Stimulated activated CD4-positive, alpha-beta T cell treated with anti-CD3 and anti-CD28 coated beads, Interleukin-1b, Interleukin-23, amount 100 ng/mL, for 1 hour (primary cell): ENCODE data around the gene KLHL42.
A peak's percentile ranks its signal among the peaks of the same experiment; 100 is the strongest.

Experiments
- DNase-seq, 2 donors: peaks; one replicate each; pipeline ENCODE4 v3.0.0-alpha.2; 2020; ENCODE audit warnings: low read depth in 2 of 2

Gene KLHL42

DNA sequence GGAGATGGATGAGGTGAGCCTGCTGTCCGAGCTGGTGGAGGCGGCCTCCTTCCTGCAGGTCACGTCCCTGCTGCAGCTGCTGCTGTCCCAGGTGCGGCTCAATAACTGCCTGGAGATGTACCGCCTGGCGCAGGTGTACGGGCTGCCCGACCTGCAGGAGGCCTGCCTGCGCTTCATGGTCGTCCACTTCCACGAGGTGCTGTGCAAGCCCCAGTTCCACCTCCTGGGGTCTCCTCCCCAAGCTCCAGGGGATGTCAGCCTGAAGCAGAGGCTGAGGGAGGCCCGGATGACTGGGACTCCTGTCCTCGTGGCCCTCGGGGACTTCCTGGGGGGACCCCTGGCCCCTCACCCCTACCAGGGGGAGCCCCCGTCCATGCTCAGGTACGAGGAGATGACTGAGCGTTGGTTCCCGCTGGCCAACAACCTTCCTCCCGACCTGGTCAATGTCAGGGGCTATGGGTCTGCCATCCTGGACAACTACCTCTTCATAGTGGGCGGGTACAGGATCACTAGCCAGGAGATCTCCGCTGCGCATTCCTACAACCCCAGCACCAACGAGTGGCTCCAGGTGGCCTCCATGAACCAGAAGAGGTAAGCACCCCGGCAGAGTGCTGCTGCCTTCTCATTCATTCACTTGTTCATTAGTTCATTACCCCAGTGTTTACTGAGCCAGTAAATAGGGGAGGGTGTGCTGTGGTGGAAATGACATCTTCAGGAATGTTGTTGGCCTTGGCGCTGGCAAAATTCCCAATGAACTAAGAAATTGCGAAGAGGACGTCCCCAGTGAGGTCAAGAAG, 777 bp downstream of the KLHL42 start:
- peak in 1 of 2 donors; percentile 2 for DNase-seq

DNA sequence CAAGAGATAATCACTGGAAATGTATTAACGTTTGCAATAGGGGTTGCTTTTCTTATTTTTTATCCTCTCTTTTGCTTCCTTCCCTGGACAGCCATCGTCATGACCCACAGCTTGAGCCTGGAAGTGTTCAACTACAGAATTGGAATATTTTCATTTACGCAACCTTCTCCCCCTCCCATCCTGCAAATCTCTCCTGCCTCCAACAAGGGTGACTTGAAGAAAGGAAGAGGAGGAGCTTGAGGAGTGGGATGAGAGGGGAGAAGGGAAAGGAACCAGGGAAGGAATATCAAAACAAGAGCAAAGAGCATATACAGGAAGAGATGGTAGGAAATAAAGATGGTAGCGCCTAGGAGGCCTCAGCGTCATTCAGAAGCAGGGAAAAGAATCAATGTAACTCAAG, 1.6 kb downstream of the KLHL42 start:
- no peak for DNase-seq

GRCh38 chr12:27782481-27782880, 2.4 kb downstream of the KLHL42 start:
- DNase-seq = no peak

DNA sequence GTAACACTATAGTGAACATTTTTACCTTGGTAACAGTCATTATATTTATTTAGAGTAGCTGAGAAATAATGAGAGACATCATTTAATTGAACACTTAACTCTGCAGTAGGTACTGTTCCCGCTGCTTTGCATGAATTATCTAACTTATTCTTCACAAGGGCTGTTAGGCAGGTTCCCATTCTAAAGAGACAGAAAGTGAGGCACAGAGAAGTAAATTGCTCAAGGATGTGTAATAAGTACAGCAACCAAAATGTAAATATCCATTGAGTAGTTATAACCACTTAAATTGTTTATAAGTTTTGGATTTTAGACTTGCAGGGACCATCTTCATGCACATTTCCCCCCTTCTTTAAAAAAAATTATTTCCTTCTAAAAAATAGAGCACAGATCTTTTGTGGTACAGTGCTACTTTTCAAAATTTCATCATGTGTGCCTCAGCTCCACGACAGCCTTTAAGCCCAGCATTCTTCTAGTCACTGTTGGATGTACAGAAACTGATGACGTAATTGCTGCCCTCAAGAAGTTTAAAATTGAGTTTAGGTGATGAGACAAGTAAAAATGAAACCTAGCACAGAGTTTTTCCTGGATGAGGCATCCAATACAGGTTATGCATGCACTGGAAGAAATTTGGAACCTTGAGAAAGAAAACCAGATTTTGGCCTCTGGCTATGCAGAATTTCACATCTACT, 6.0 kb downstream of the KLHL42 start:
- no peak for DNase-seq

GRCh38 chr12:27787559-27787958, 7.5 kb downstream of the KLHL42 start:
- DNase-seq = no peak

DNA sequence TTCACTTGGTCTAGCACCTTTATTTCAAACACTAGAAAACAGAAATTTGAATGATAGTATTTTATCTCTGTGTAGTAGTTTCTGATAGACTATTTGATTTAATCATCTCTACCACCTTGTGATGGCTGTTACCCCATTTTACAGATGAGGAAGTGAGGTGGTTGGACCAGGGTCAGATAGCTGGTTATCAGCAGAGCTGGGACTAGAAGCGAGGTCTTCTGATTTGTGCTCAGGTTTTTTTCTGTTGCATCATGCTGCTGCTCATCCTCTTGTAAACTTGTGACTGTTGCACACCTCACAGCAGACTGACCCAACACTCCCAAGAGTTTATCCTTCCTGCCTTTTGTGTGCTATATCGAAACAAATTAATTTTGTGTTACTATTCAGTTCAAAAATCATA, 10.1 kb downstream of the KLHL42 start:
- DNase-seq = no peak

- no peak for DNase-seq
Observed at GRCh38 chr12:27794818-27795584, 15.0 kb downstream of the KLHL42 start.

DNA sequence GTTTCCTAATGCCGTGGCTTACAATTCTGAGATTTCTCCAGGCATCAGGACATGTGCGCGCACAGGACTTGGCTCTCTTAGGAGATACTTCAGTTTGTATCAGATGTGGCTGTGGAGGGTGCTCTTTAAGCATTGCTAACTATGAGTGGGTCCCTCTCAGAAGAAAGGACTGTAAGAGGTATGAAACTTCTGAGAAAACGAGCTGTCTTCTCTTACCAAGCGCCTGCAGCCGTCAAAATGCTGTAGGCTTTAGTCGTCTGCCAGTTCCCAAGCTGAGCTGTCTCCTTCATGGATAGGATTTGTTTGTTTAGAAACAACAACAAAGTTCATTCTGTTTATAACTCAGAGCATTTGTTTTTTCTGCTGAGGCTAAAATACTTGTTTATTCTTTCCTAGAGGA, 16.1 kb downstream of the KLHL42 start:
- DNase-seq = no peak

GRCh38 chr12:27797301-27798025, 17.4 kb downstream of the KLHL42 start:
- DNase-seq = no peak

- DNase-seq = no peak
Observed at GRCh38 chr12:27800819-27801218, 20.8 kb downstream of the KLHL42 start.

GRCh38 chr12:27801630-27802029, 21.6 kb downstream of the KLHL42 start:
- DNase-seq = no peak

GRCh38 chr12:27802511-27802910, 22.5 kb downstream of the KLHL42 start:
- no peak for DNase-seq

DNA sequence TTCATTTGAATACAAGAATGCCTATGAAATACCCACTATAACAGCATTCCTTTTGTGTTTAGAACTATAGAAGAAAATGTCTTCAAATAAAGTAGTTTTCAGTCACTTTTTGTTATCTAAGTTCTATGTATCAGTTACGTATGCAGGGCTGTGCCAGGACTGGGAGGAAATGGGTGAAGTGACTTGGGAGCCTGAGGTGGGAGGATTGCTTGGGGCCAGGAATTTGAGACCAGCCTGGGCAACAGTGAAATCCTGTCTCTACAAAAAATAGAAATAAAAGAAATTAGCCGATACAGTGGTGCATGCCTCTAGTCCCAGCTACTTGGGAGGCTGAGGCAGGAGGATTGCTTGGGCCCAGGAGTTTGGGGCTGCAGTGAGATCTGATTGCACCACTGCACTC, 22.9 kb downstream of the KLHL42 start:
- DNase-seq = no peak

DNA sequence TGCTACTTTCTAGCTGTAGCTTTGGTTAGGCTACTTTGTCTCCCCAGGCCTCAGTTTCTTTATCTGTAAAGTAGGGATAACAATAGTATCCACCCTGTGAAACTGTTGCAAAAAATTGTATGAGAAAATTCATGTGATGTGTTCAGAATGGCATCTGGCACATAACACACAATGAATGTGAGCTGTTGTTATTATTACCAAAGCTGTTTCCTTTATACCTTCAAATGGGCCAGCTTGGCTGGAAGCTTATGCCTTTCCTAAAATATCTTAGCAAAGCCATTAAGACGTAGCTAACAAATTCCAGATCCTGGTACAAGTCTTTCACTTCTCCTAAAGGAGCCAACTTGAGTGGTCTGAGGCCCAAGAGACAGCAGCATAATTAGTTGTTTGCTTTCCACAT, 25.2 kb downstream of the KLHL42 start:
- DNase-seq = no peak

- DNase-seq = no peak
Observed at GRCh38 chr12:27806259-27806658, 26.2 kb downstream of the KLHL42 start.

GRCh38 chr12:27807063-27807703, 27.1 kb downstream of the KLHL42 start:
- no peak for DNase-seq

- DNase-seq = no peak
Observed at GRCh38 chr12:27808841-27809240, 28.8 kb downstream of the KLHL42 start.

DNA sequence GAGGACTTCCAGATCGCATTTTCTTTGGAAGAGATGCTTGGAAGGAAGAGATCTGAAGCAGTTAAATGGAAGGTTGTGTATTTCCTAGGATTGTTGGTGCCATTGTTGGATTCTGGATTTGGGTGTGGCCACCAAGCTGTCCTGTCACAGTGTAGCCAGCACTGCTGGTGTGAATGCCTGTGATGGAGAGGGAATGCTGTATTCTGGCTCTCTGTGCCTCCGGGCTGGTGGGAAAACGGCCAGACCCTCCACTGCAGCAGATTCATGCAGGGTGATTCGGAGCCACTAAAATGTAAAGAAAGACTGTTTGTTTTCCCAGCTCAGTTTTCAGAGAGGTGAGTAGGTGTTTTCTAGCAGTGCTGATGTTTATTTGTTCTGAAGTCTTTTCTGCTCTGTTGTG, 30.7 kb downstream of the KLHL42 start:
- no peak for DNase-seq

DNA sequence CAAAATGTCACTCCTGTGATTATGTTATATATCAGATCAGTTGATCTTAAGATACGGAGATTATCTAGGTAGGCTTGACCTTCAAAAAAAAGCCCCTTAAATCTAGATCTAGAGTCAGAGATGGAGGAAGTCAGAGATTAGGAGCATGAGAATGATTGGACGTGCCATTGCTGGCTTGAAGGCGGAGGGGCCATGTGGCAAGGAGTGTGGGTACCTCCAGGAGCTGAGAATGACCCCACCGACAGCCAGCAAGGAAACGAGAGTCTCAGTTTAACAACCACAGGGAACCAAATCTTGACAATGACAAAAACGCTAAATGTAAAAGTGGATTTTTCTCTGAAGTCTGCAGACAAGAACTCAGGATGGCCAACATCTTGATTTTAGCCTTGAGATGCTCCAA, 32.5 kb downstream of the KLHL42 start:
- DNase-seq = no peak

DNA sequence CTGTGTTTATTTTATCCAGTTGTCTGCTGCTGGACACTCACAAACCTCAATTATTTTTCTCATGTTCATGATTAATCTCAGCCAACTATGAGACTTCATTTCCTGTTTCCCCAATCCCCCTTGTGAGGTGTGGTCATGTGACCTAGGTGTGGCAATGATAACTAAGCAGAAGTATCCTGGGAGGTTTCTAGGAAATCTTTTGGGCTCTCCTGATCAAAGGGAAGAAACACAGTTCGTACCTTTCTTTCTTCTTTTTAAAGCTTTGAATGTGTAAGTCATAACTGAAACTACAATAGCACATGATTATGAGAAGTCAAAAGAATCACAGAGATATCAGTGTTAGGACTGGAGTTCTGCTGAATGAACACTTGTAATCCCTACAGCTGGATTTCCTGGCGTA, 34.4 kb downstream of the KLHL42 start:
- DNase-seq = no peak

- DNase-seq = no peak
Observed at GRCh38 chr12:27814851-27815591, 35.0 kb downstream of the KLHL42 start.
